Neural crest cell (in vitro differentiated cells): ENCODE results near the gene SELENOM. TPM values are rescaled to one million over a fixed set of nuclear protein-coding genes. Genes with fewer than 3 reads are reported as not detected.

ENCODE experiments used
- DNase-seq: peaks from one replicate; pipeline ENCODE4 v3.0.0; 2021; ENCODE audit warnings: low read depth, mixed read lengths, low spot score
- H3K27ac Mint-ChIP-seq: one replicate; pipeline ENCODE4 v1.8.0; 2021; ENCODE audit warnings: mild to moderate bottlenecking, mixed read lengths; ENCODE audit not compliant: unreplicated experiment
- H3K27me3 Mint-ChIP-seq: 2 replicates; pipeline ENCODE4 v1.8.0; 2021; ENCODE audit warnings: low read depth, mild to moderate bottlenecking, mixed read lengths
- H3K36me3 Mint-ChIP-seq: 2 replicates; pipeline ENCODE4 v1.8.0; 2021; ENCODE audit warnings: low read depth, mild to moderate bottlenecking, mixed read lengths
- H3K4me1 Mint-ChIP-seq: 2 replicates; pipeline ENCODE4 v1.8.0; 2021; ENCODE audit warnings: mixed read lengths
- H3K4me3 Mint-ChIP-seq: one replicate; pipeline ENCODE4 v1.8.0; 2021; ENCODE audit warnings: mild to moderate bottlenecking, mixed read lengths
- H3K9me3 Mint-ChIP-seq: 2 replicates; pipeline ENCODE4 v1.8.0; 2021; ENCODE audit warnings: mixed read lengths
- long read RNA-seq: library from polyadenylated mRNA; unstranded; transcript quantifications from one replicate; pipeline ENCODE4 v2.0.0, GENCODE V29; 2020
- total RNA-seq: library from RNA; stranded (reverse); gene quantifications from 2 replicates; pipeline ENCODE4 v1.2.1, GENCODE V29; 2021
- TF ChIP-seq, protein P1 (sequence below): fragments of 200-600 bp; sonication (generic); conservative IDR thresholded peaks from 2 replicates; pipeline ENCODE4 v1.5.0; 2021; ENCODE audit warnings: antibody characterized with exemption, mild to moderate bottlenecking

The SELENOM gene, protein sequence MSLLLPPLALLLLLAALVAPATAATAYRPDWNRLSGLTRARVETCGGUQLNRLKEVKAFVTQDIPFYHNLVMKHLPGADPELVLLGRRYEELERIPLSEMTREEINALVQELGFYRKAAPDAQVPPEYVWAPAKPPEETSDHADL
- total RNA-seq: 9.1 and 10.1 TPM in 2 replicates
- long read RNA-seq, partial matches to known transcripts: 0 of 4 reads
- long read RNA-seq, other reads (novel, unspliced or antisense): 1 of 4 reads

DNA sequence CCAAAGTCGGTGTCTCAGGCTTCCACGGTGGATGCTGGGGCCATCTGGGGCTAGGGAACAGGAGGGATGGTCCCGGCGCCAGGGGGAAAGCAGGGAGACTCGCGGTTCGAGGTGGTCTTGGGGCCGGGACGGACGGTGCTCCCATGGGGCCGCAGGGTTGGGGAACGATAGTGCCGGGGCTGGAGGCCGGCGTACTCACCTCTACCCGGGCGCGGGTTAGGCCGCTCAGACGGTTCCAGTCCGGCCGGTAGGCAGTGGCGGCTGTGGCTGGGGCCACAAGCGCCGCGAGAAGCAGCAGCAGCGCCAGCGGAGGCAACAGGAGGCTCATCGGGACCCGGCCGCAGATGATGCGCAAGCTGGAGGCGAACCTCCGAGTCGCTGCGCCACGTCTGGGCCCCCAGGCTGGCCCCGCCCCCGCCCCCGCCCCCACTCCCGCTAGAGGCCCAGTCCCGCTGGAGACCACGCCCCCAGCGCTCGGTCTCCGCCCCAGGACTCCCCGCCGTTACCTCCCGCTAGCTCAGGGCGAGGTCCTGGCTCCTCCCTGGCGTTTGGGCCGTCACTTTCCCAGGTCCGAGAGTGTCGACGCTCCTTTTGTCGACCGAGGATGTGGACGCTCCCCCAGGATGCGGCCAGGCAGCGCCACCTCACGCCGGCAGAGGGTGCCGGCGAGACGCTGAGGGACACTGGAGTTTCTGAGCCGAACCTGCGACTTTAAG is at the start of gene SELENOM:
SELENOM (minus strand) TSS at position 391 of the 716 bp plus-strand sequence; CDS start at position 328, 63 bp downstream.
- peaks cover 6% of the 10 kb centered on the region for H3K4me1 Mint-ChIP-seq
- TF ChIP-seq, protein P1, sequence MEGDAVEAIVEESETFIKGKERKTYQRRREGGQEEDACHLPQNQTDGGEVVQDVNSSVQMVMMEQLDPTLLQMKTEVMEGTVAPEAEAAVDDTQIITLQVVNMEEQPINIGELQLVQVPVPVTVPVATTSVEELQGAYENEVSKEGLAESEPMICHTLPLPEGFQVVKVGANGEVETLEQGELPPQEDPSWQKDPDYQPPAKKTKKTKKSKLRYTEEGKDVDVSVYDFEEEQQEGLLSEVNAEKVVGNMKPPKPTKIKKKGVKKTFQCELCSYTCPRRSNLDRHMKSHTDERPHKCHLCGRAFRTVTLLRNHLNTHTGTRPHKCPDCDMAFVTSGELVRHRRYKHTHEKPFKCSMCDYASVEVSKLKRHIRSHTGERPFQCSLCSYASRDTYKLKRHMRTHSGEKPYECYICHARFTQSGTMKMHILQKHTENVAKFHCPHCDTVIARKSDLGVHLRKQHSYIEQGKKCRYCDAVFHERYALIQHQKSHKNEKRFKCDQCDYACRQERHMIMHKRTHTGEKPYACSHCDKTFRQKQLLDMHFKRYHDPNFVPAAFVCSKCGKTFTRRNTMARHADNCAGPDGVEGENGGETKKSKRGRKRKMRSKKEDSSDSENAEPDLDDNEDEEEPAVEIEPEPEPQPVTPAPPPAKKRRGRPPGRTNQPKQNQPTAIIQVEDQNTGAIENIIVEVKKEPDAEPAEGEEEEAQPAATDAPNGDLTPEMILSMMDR: peak; percentile 93
- no peak within 1 kb of the TSS for H3K27ac Mint-ChIP-seq
- H3K36me3 Mint-ChIP-seq: no peaks in the 10 kb centered on the region
- H3K9me3 Mint-ChIP-seq: no peaks in the 10 kb centered on the region
- peak within 1 kb of the TSS; percentile 78 for H3K4me3 Mint-ChIP-seq
- peaks cover 14% of the 10 kb centered on the region for H3K27me3 Mint-ChIP-seq
- DNase-seq: peak; percentile 83

DNA sequence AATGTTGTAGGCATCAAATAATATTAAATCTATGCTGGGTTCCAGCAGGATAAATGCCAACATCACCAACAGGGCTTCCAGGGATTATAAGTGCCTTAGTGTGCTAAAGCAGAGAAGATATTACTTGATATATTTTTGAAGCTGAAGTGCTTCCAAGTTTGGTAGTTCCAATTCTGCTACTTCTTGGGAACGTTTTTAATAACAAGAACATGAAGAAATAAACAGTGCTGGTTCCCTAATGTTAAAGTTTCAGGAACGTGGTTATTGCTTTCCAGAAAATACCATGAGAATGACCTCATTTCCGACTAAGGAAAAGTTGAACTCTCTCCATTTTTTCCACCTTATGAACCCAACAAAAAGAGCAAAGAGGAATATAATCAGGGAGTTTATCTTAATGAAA is 48.1 kb upstream of the SELENOM start:
- Mint-ChIP-seq H3K27me3 (peaks cover 40% of the 10 kb centered on the region), H3K4me1 (peaks cover 6% of the 10 kb centered on the region), H3K27ac (no peak overlapping the region), H3K4me3 (peak overlapping the region; percentile 2), H3K9me3 (no peaks in the 10 kb centered on the region), H3K36me3 (no peaks in the 10 kb centered on the region)
- DNase-seq: no peak
- TF ChIP-seq, protein P1: no peak

DNA sequence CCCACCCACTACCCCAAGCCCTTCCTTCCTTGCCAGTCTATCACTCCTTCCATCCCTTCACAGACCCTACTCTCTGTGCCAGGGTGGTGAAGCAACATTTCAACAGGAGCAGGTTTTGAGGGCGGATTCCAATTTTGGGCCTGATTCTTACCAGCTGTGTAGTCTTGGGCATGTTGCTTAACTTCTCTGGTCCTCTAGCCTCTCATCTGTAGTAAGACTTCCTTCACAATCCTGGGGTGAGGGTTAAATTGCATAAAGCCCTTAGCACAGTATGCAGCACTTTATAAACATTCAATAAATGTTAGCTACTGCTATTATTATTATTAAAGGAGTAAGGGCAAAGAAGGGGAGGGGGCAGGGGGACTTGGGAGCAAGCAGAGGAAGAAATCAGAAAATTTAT is 47.6 kb upstream of the SELENOM start:
- DNase-seq: no peak
- peaks cover 40% of the 10 kb centered on the region for H3K27me3 Mint-ChIP-seq
- H3K9me3 Mint-ChIP-seq: no peaks in the 10 kb centered on the region
- no peaks in the 10 kb centered on the region for H3K36me3 Mint-ChIP-seq
- no peak overlapping the region for H3K27ac Mint-ChIP-seq
- H3K4me1 Mint-ChIP-seq: peaks cover 3% of the 10 kb centered on the region
- H3K4me3 Mint-ChIP-seq: no peak overlapping the region
- TF ChIP-seq, protein P1: no peak

DNA sequence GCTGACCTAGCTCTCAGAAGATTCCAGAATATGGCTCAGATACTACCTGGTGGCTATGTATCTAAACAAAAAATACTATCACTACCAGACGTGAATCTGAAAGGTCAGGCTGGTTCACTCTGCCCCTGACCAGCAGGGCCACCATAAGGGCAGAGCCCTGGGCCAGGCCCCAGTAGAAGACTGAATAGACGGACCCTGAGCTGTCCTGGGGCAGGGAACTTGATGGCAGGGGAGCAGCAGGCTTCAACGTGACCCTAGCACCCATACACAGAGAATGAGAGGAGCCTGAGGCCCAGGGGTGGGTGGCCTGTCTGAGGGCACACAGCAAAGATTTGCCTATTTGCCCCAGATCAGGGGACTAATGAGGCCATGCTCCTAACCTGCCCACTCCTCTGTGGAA is 46.0 kb upstream of the SELENOM start:
- Mint-ChIP-seq H3K9me3 (no peaks in the 10 kb centered on the region), H3K27me3 (peaks cover 28% of the 10 kb centered on the region), H3K4me1 (no peaks in the 10 kb centered on the region), H3K4me3 (no peak overlapping the region), H3K27ac (no peak overlapping the region), H3K36me3 (no peaks in the 10 kb centered on the region)
- DNase-seq: no peak
- TF ChIP-seq, protein P1: no peak

DNA sequence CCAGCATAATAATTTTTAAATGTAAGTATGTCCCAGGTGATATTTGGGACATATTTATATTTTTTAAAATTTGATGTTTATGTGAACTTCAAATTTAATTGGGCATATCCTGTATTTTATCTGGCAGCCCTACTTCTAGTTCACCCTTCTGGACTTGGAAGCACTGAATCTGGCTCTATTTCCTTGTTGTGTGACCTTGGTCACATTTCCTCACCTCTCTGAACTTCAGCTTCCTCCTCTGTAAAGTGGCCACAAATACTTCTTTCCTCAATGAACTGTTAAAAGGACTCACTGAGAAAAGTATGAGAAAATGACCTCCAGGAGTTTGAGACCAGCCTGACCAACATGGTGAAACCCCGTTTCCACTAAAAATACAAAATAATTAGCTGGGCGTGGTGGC is 44.5 kb upstream of the SELENOM start:
- no peaks in the 10 kb centered on the region for H3K9me3 Mint-ChIP-seq
- no peak for DNase-seq
- TF ChIP-seq, protein P1: no peak
- H3K4me1 Mint-ChIP-seq: no peaks in the 10 kb centered on the region
- no peak overlapping the region for H3K27ac Mint-ChIP-seq
- no peak overlapping the region for H3K4me3 Mint-ChIP-seq
- H3K27me3 Mint-ChIP-seq: peaks cover 15% of the 10 kb centered on the region
- no peaks in the 10 kb centered on the region for H3K36me3 Mint-ChIP-seq
